ENCODE data around the gene SLC9A8.

DNA sequence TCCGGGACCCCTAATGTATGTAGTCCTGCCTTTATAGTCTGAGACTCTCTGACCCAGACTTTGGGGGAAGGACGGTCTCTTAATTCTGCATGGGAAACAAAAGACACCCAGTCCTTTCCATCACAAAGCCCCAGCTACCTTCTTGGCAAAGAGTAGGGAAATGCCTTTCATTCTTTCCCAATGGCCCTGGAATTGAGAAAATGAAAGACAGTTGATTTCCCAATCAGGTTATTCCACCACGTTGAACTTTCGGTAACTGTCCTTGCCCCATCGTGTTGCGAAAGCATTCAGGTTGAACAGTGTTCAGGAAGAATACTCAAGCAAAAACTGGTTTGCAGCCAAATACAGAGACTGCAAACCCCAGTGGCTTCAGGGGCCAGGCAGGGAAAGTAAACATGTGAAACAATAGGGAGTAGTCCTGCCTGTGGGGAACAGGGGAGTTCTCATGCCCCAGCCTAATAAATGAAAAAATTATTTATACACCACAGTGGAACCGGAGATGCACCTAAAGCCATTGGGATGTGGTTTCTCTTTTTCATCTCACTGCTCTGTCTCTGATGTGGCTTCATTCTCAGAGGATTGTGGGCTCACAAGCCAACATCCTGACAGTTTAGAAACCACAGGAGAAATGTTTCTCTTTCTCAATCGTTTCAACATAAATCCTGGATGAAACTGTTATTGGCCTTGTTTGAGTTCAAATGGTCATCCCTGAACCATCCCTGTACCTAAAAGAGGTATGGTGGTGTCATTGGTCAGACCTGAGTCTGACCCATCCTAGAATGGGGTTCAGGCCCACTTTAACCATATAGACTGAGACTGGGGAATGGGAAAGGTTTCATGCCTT lies 44.2 kb upstream of the SLC9A8 start:
- TF ChIP-seq, protein P1, sequence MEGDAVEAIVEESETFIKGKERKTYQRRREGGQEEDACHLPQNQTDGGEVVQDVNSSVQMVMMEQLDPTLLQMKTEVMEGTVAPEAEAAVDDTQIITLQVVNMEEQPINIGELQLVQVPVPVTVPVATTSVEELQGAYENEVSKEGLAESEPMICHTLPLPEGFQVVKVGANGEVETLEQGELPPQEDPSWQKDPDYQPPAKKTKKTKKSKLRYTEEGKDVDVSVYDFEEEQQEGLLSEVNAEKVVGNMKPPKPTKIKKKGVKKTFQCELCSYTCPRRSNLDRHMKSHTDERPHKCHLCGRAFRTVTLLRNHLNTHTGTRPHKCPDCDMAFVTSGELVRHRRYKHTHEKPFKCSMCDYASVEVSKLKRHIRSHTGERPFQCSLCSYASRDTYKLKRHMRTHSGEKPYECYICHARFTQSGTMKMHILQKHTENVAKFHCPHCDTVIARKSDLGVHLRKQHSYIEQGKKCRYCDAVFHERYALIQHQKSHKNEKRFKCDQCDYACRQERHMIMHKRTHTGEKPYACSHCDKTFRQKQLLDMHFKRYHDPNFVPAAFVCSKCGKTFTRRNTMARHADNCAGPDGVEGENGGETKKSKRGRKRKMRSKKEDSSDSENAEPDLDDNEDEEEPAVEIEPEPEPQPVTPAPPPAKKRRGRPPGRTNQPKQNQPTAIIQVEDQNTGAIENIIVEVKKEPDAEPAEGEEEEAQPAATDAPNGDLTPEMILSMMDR (IDR thresholded peaks at IDR 0.05; ENCODE audit: insufficient read depth, low read length, poor library complexity, severe bottlenecking), result no peak
- TF ChIP-seq EZH2phosphoT487 (conservative IDR thresholded peaks at IDR 0.05; ENCODE audit: low read length), result no peak
